CD4-positive, CD25-positive, alpha-beta regulatory T cell (primary cell): Measurements from ENCODE around the gene ITGAV. TPM values are rescaled to one million over a fixed set of nuclear protein-coding genes. Genes with fewer than 3 reads are reported as not detected.

Experiments used
- ATAC-seq, 2 donors: fragments of 150-1000 bp; cut with Tn5 transposase; one replicate each; pipeline ENCODE4 v1.10.0; 2021; ENCODE audit warnings: low read depth in 2 of 2, moderate number of reproducible peaks in 2 of 2, moderate library complexity in 1 of 2
- DNase-seq, 3 donors: peaks; one replicate each; pipeline versions ENCODE4 v3.0.0 to v3.0.0-alpha.2; 2012 to 2022; ENCODE audit warnings: mixed read lengths in 1 of 3
- H3K27ac ChIP-seq: one replicate; pipeline ENCODE4 v1.7.0; 2013; ENCODE audit warnings: mild to moderate bottlenecking, low read length; ENCODE audit not compliant: insufficient read depth, poor library complexity, severe bottlenecking
- H3K27me3 ChIP-seq: one replicate; pipeline ENCODE4 v1.7.0; 2013; ENCODE audit warnings: low read length; ENCODE audit not compliant: control insufficient read depth, insufficient read depth
- H3K36me3 ChIP-seq: one replicate; pipeline ENCODE4 v1.7.0; 2013; ENCODE audit warnings: mild to moderate bottlenecking, low read length, moderate library complexity; ENCODE audit not compliant: control insufficient read depth, insufficient read depth
- H3K4me1 ChIP-seq: 2 replicates; pipeline ENCODE4 v1.7.0; 2013; ENCODE audit warnings: mild to moderate bottlenecking, low read length; ENCODE audit not compliant: insufficient read depth, control insufficient read depth, poor library complexity, severe bottlenecking
- H3K4me3 ChIP-seq: one replicate; pipeline ENCODE4 v1.7.0; 2013; ENCODE audit warnings: low read depth, mild to moderate bottlenecking, low read length, moderate library complexity
- H3K9me3 ChIP-seq, 2 experiments: 1 replicate in 1 of 2; 2 replicates in 1 of 2; pipeline ENCODE4 v1.7.0; 2013; ENCODE audit warnings: low read length in 2 of 2, mild to moderate bottlenecking in 1 of 2, moderate library complexity in 1 of 2; ENCODE audit not compliant: control insufficient read depth in 2 of 2
- H3K27ac Mint-ChIP-seq, 3 donors: one replicate each; pipeline ENCODE4 v1.8.0; 2020 to 2022; ENCODE audit warnings: mild to moderate bottlenecking in 3 of 3, mixed read lengths in 3 of 3, moderate library complexity in 2 of 3
- H3K27me3 Mint-ChIP-seq: one replicate; pipeline ENCODE4 v1.8.0; 2022; ENCODE audit warnings: mild to moderate bottlenecking, mixed read lengths
- H3K36me3 Mint-ChIP-seq: one replicate; pipeline ENCODE4 v1.8.0; 2020; ENCODE audit warnings: mixed read lengths
- H3K4me1 Mint-ChIP-seq, 4 donors: one replicate each; pipeline ENCODE4 v1.8.0; 2020 to 2022; ENCODE audit warnings: mixed read lengths in 4 of 4, mild to moderate bottlenecking in 1 of 4
- H3K4me3 Mint-ChIP-seq, 4 donors: one replicate each; pipeline ENCODE4 v1.8.0; 2020 to 2022; ENCODE audit warnings: mild to moderate bottlenecking in 4 of 4, mixed read lengths in 4 of 4, moderate library complexity in 3 of 4
- H3K9me3 Mint-ChIP-seq, 7 donors: one replicate each; pipeline ENCODE4 v1.8.0; 2020 to 2022; ENCODE audit warnings: mixed read lengths in 7 of 7, mild to moderate bottlenecking in 3 of 7, moderate library complexity in 2 of 7
- polyA plus RNA-seq, 4 donors: library from polyadenylated mRNA; unstranded; fragments of 300-500 nt; fragmentation: Illumina TruSeq; gene quantifications; one replicate each; pipeline ENCODE4 v1.2.3, GENCODE V29; 2021
- total RNA-seq: library from RNA; stranded (reverse); gene quantifications from one replicate; pipeline ENCODE4 v1.2.3, GENCODE V29; 2022

ITGAV gene
- total and polyA plus RNA-seq, 5 donors from 2014 or later, result 0.36 to 8.1 (median 0.85) TPM

DNA sequence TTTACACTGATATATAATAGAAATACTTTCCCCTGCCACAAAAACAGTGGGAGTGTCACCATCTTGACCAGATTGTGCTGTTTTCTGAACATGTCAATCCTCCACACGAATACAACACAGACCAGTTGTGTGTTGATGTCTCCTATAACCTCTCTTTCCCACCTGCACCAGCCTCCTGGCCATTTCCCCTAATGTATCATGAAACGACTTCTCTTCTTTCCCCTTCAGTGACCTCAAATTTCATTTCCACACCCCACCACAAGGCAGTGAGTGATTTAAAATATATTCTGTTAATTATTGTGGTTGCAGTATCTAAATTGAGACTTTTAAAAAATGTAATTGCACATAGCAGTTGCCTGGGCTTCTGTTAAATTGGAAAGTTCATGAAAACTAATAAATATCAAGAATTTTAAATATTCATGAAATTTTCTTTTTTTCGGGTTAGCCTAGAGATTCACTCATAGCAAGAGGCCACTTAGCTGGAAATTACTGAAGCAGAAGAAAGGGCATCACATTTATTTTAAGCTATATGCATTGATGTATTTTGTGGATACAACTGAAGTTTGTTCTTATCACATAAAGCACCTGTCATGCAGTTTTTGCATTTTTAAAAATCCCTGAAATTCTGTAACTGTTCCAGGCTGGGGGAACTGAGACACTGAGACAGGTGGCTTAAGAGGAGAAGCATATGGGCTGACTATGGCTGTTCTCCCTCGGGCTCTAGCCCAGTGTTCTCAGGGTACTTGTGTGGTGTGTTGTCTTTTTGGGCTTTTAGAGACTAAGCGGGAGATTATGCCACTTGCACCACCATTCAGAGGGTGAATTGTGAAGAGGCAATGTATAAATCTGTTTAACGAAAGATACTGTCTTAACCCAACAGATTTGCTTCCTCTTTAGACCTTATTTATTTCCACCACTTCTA is 119.9 kb downstream of the ITGAV start:
- DNase-seq (no peak), ATAC-seq (no peak)
- Mint-ChIP-seq H3K9me3 (peaks cover 0 to 1% (median 0%) of the 10 kb centered on the region in 7 donors), H3K27ac (no peak overlapping the region), H3K36me3 (no peaks in the 10 kb centered on the region), H3K4me3 (no peak overlapping the region), H3K4me1 (no peaks in the 10 kb centered on the region), H3K27me3 (no peaks in the 10 kb centered on the region)
- Histone ChIP-seq H3K9me3 (no peaks in the 10 kb centered on the region), H3K27ac (no peak overlapping the region), H3K36me3 (no peaks in the 10 kb centered on the region), H3K4me3 (no peak overlapping the region), H3K4me1 (no peaks in the 10 kb centered on the region), H3K27me3 (no peaks in the 10 kb centered on the region)

DNA sequence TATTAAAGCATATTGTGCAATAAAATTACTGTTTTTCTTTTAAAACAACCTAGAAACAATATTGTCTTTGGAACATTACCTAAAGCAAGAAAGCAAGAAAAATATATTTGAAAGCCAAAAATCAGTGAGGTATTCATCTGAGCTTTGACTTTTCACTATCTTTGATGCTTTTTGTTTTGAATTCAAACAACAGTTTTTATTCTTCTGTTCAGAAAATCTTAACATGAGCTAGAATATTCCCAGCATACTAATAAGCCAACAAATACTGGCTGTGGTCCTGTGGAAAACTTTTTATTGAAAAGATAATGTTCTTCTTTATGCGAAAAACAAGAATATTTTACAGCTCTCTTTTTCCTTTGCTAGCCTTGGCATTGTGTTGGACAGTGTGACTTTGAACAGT is 123.8 kb downstream of the ITGAV start:
- Mint-ChIP-seq H3K4me1 (no peaks in the 10 kb centered on the region), H3K36me3 (no peaks in the 10 kb centered on the region), H3K27ac (no peak overlapping the region), H3K9me3 (peaks cover 0 to 2% (median 0%) of the 10 kb centered on the region in 7 donors), H3K4me3 (no peak overlapping the region), H3K27me3 (no peaks in the 10 kb centered on the region)
- no peak overlapping the region for H3K27ac ChIP-seq
- no peak overlapping the region for H3K4me3 ChIP-seq
- no peaks in the 10 kb centered on the region for H3K36me3 ChIP-seq
- no peaks in the 10 kb centered on the region for H3K4me1 ChIP-seq
- no peaks in the 10 kb centered on the region for H3K27me3 ChIP-seq
- H3K9me3 ChIP-seq, result no peaks in the 10 kb centered on the region
- DNase-seq (no peak), ATAC-seq (no peak)

DNA sequence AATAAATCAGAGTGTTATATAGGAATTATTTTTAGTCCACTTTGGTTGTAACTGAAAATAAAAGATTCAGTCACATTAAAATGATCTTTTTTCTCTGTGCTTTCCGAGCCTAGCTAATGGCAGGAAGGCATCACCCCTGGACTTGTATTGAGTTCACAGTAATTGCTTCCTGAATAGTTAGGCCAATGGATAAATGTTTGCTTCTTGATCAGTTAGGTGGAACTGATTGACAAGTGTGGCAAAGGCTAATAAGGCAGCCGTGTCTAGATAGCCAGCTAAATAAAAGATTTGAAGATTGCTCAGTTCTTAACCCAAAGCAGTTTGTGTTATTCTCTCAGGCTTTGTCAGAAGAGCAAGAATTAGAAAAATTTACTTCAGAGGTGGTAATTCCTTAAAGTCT is 124.8 kb downstream of the ITGAV start:
- ATAC-seq, result no peak
- no peak for DNase-seq
- H3K36me3 Mint-ChIP-seq, result no peaks in the 10 kb centered on the region
- Histone ChIP-seq H3K9me3 (no peaks in the 10 kb centered on the region), H3K27me3 (no peaks in the 10 kb centered on the region), H3K27ac (no peak overlapping the region), H3K4me3 (no peak overlapping the region), H3K36me3 (no peaks in the 10 kb centered on the region), H3K4me1 (no peaks in the 10 kb centered on the region)
- no peak overlapping the region for H3K27ac Mint-ChIP-seq
- no peak overlapping the region for H3K4me3 Mint-ChIP-seq
- H3K27me3 Mint-ChIP-seq, result no peaks in the 10 kb centered on the region
- H3K9me3 Mint-ChIP-seq, result peaks cover 0 to 2% (median 0%) of the 10 kb centered on the region in 7 donors
- no peaks in the 10 kb centered on the region for H3K4me1 Mint-ChIP-seq

DNA sequence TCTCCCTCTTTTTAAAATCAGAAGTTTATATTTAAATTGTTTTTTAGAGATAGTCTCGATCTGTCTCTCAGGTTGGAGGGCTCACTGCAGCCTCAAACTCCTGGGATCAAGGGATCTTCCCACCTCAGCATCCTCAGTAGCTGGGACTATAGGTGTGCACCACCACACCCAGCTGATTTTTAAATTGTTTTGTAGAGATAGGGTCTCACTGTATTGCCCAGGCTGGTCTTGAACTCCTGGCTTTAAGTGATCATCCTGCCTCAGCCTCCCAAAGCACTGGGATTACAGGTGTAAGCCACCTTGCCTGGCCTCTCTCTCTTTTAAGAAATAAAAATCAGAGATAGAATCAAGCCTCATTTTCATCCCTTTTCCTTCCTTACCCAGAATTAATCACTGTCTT is 126.1 kb downstream of the ITGAV start:
- H3K27me3 Mint-ChIP-seq, result no peaks in the 10 kb centered on the region
- Histone ChIP-seq H3K4me3 (no peak overlapping the region), H3K9me3 (no peaks in the 10 kb centered on the region), H3K36me3 (no peaks in the 10 kb centered on the region), H3K4me1 (no peaks in the 10 kb centered on the region), H3K27ac (no peak overlapping the region), H3K27me3 (no peaks in the 10 kb centered on the region)
- H3K27ac Mint-ChIP-seq, result peak overlapping the region in 1 of 3 donors; percentile 54
- peaks cover 0 to 2% (median 0%) of the 10 kb centered on the region in 7 donors for H3K9me3 Mint-ChIP-seq
- no peak overlapping the region for H3K4me3 Mint-ChIP-seq
- ATAC-seq (no peak), DNase-seq (no peak)
- no peaks in the 10 kb centered on the region for H3K4me1 Mint-ChIP-seq
- no peaks in the 10 kb centered on the region for H3K36me3 Mint-ChIP-seq

DNA sequence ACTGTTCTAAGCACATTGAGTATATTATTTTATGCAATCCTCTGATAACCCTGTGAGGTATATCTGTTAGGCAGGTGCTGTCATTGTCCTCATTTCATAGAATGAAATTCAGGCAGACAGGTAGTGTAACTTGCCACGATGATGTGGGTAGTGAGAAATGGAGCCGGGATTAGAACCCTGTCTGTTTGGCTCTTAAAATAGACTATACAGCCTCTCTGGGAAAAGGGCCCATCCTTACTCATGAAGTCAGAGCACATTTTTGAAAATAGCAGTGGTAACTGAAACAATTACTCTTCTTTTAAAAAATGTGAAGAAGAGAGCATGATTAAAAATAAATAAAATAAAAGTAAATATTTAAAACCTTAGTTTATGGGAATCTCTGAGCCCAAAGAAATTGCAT is 127.0 kb downstream of the ITGAV start:
- Mint-ChIP-seq H3K4me1 (no peaks in the 10 kb centered on the region), H3K27me3 (no peaks in the 10 kb centered on the region), H3K9me3 (peaks cover 0 to 2% (median 0%) of the 10 kb centered on the region in 7 donors), H3K36me3 (no peaks in the 10 kb centered on the region), H3K4me3 (no peak overlapping the region), H3K27ac (no peak overlapping the region)
- no peak for ATAC-seq
- no peak for DNase-seq
- Histone ChIP-seq H3K27me3 (no peaks in the 10 kb centered on the region), H3K36me3 (no peaks in the 10 kb centered on the region), H3K4me3 (no peak overlapping the region), H3K4me1 (no peaks in the 10 kb centered on the region), H3K27ac (no peak overlapping the region), H3K9me3 (no peaks in the 10 kb centered on the region)

DNA sequence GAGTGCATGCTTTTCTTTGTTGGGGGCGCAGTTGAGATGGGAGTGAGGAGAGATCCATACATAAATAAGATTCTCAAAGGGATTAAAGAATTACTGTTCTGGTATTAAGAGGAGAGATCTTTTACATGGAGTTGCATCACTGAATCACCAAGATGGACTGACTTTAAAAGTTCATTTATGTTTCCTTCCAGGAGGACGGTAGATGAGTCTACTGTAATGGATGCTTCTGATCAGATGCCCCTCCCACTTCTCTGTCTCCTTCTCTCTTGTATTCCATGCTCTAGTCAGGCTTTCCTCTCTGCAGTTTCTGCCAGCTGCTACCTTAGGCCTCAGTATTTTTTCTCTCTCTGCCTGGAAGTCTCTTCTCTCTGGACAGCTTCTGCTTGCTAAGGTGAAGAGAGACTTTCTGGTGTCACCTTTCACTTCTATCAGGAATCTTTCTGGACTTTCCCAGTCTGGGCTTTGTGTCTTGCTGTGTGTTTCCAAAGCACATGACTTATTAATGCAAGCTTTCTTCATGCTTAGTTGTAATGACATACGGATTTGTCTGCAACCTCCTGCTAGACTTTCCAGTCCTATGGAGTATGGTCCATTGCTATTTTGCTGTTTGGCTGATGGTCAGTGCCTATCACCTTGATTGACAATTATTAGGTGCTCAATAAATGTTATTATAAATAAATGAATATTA is 127.6 kb downstream of the ITGAV start:
- no peak overlapping the region for H3K4me3 ChIP-seq
- H3K27me3 ChIP-seq, result no peaks in the 10 kb centered on the region
- no peak for ATAC-seq
- H3K36me3 ChIP-seq, result no peaks in the 10 kb centered on the region
- Mint-ChIP-seq H3K36me3 (no peaks in the 10 kb centered on the region), H3K9me3 (peaks cover 0 to 2% (median 0%) of the 10 kb centered on the region in 7 donors), H3K4me1 (no peaks in the 10 kb centered on the region), H3K27me3 (no peaks in the 10 kb centered on the region), H3K27ac (no peak overlapping the region), H3K4me3 (no peak overlapping the region)
- H3K9me3 ChIP-seq, result no peaks in the 10 kb centered on the region
- DNase-seq, result no peak
- H3K4me1 ChIP-seq, result no peaks in the 10 kb centered on the region
- no peak overlapping the region for H3K27ac ChIP-seq

DNA sequence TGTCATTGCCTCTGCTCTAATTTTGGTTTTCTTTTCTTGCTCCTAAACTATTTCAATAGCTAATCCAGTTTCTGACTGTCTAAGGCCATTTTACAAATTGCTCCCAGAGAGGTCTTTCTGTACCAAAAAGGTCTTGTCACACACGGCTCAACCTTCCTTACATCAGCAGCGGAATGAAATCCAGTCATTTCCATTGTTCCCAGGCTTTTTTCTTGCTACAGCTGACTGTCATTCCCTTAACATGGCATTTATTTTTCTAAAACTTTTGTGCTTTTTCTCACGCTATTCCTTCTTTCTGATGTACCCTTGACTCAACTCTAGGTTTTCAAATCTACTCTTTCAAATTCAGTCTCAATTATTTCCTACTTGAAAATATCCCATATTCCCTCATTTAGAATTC is 128.3 kb downstream of the ITGAV start:
- no peaks in the 10 kb centered on the region for H3K4me1 ChIP-seq
- H3K27ac ChIP-seq, result no peak overlapping the region
- no peak for ATAC-seq
- no peaks in the 10 kb centered on the region for H3K4me1 Mint-ChIP-seq
- no peaks in the 10 kb centered on the region for H3K36me3 Mint-ChIP-seq
- no peaks in the 10 kb centered on the region for H3K36me3 ChIP-seq
- no peak overlapping the region for H3K4me3 Mint-ChIP-seq
- no peaks in the 10 kb centered on the region for H3K27me3 ChIP-seq
- H3K4me3 ChIP-seq, result no peak overlapping the region
- H3K9me3 Mint-ChIP-seq, result peaks cover 0 to 2% (median 0%) of the 10 kb centered on the region in 7 donors
- no peaks in the 10 kb centered on the region for H3K9me3 ChIP-seq
- no peak overlapping the region for H3K27ac Mint-ChIP-seq
- H3K27me3 Mint-ChIP-seq, result no peaks in the 10 kb centered on the region
- no peak for DNase-seq
